Measurements from ENCODE around the gene DHRS13.
A peak's percentile ranks its signal among the peaks of the same experiment; 100 is the strongest.

DHRS13 gene

GRCh38 chr17:28901866-28902818, 737 bp downstream of the DHRS13 start:
- no peak overlapping the region for H3K27ac ChIP-seq (ENCODE audit: low read length)
- WGBS (ENCODE audit: insufficient coverage, insufficient read length): no CpG with 5 or more reads among the region's 62 CpGs

GRCh38 chr17:28900986-28901726, 1.7 kb downstream of the DHRS13 start:
- Histone ChIP-seq H3K36me3 (ENCODE audit: control insufficient read depth, insufficient read depth, low read length) (peaks cover 7% of the 10 kb centered on the region; the same call in 1 of the 2 replicates), H3K4me3 (ENCODE audit: low read length) (no peak overlapping the region), H3K9me3 (ENCODE audit: control insufficient read depth, insufficient read depth, low read length) (no peaks in the 10 kb centered on the region), H3K27me3 (ENCODE audit: control insufficient read depth, insufficient read depth, low read length) (no peaks in the 10 kb centered on the region), H3K27ac (ENCODE audit: low read length) (no peak overlapping the region), H3K4me1 (ENCODE audit: control insufficient read depth, insufficient read depth, low read length) (peaks cover 3% of the 10 kb centered on the region; the same call in 1 of the 2 replicates)
- no peak for DNase-seq (ENCODE audit: low read depth, low spot score)
- no CpG with 5 or more reads among the region's 24 CpGs for WGBS (ENCODE audit: insufficient coverage, insufficient read length)

More at GRCh38 chr17:28901866-28902818, 737 bp downstream of the DHRS13 start:
- peaks cover 3% of the 10 kb centered on the region; the same call in 1 of the 2 replicates for H3K4me1 ChIP-seq (ENCODE audit: control insufficient read depth, insufficient read depth, low read length)
- no peak for DNase-seq (ENCODE audit: low read depth, low spot score)
- H3K9me3 ChIP-seq (ENCODE audit: control insufficient read depth, insufficient read depth, low read length): no peaks in the 10 kb centered on the region
- no peaks in the 10 kb centered on the region for H3K27me3 ChIP-seq (ENCODE audit: control insufficient read depth, insufficient read depth, low read length)
- peak overlapping the region; percentile 81 for H3K4me3 ChIP-seq (ENCODE audit: low read length)
- H3K36me3 ChIP-seq (ENCODE audit: control insufficient read depth, insufficient read depth, low read length): peaks cover 17% of the 10 kb centered on the region

DNA sequence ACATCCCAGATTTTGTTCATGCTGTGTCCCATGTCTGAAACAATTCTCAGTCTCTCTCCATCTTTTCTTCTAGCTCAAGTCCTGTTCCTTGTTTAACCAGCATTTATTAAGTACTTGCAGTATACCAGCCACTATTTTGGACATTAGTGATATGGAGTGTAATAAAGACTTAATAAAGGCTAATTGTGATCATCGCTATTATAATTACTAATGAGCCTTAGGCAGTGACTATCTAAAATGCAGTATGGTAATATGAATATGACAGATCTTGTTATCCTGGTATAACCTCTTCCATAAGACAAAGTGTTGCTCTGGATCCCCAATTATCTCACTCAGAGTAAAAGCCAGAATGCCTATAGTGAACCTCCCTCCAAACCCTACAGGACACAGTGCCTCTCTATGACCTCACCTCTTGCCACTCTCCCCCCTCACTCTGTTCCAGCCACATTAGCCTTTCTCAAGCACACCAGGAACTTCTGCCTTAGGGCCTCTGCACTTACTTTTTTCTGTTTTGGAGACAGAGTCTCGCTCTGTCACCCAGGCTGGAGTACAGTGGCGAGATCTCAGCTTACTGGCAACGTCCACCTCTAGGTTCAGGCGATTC, 3.6 kb downstream of the DHRS13 start:
- H3K9me3 ChIP-seq (ENCODE audit: control insufficient read depth, insufficient read depth, low read length): no peaks in the 10 kb centered on the region
- no peak overlapping the region for H3K27ac ChIP-seq (ENCODE audit: low read length)
- no CpG with 5 or more reads among the region's 5 CpGs for WGBS (ENCODE audit: insufficient coverage, insufficient read length)
- DNase-seq (ENCODE audit: low read depth, low spot score): no peak
- no peaks in the 10 kb centered on the region for H3K27me3 ChIP-seq (ENCODE audit: control insufficient read depth, insufficient read depth, low read length)
- H3K4me1 ChIP-seq (ENCODE audit: control insufficient read depth, insufficient read depth, low read length): peaks cover 5% of the 10 kb centered on the region
- H3K4me3 ChIP-seq (ENCODE audit: low read length): no peak overlapping the region
- H3K36me3 ChIP-seq (ENCODE audit: control insufficient read depth, insufficient read depth, low read length): peaks cover 5% of the 10 kb centered on the region; the same call in 1 of the 2 replicates

DNA sequence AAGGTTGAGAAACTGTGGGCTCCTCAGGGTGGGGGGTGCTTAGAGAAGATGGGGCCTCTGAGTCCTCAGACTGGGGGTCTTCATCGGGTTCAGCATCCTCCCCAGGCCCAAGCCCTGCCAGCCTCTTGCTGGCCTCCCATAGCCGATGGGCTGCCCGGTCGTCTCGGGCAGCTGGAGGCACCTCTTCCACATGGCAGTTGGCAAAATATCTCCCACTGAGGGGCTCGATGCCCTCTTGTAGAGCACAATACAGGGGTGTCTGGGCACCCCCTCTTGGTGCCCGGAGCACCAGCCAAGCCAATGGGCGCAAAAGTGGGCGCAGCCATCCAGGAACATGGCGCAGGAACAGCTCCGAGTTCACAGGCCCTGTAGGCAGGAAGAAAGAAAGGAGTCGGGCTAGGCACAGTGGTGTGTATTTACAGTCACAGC, 4.3 kb downstream of the DHRS13 start:
- WGBS (ENCODE audit: insufficient coverage, insufficient read length): no CpG with 5 or more reads among the region's 12 CpGs
- DNase-seq (ENCODE audit: low read depth, low spot score): no peak
- Histone ChIP-seq H3K4me3 (ENCODE audit: low read length) (no peak overlapping the region), H3K27ac (ENCODE audit: low read length) (no peak overlapping the region), H3K36me3 (ENCODE audit: control insufficient read depth, insufficient read depth, low read length) (peaks cover 5% of the 10 kb centered on the region; the same call in 1 of the 2 replicates), H3K27me3 (ENCODE audit: control insufficient read depth, insufficient read depth, low read length) (no peaks in the 10 kb centered on the region), H3K4me1 (ENCODE audit: control insufficient read depth, insufficient read depth, low read length) (peaks cover 5% of the 10 kb centered on the region), H3K9me3 (ENCODE audit: control insufficient read depth, insufficient read depth, low read length) (no peaks in the 10 kb centered on the region)

- Histone ChIP-seq H3K36me3 (ENCODE audit: control insufficient read depth, insufficient read depth, low read length) (peaks cover 5% of the 10 kb centered on the region; the same call in 1 of the 2 replicates), H3K27ac (ENCODE audit: low read length) (no peak overlapping the region), H3K9me3 (ENCODE audit: control insufficient read depth, insufficient read depth, low read length) (no peaks in the 10 kb centered on the region), H3K27me3 (ENCODE audit: control insufficient read depth, insufficient read depth, low read length) (no peaks in the 10 kb centered on the region), H3K4me3 (ENCODE audit: low read length) (peak overlapping the region; percentile 86; the same call in 1 of the 2 replicates), H3K4me1 (ENCODE audit: control insufficient read depth, insufficient read depth, low read length) (peaks cover 5% of the 10 kb centered on the region)
- DNase-seq (ENCODE audit: low read depth, low spot score): no peak
- WGBS (ENCODE audit: insufficient coverage, insufficient read length): no CpG with 5 or more reads among the region's 23 CpGs
These were observed 4.9 kb downstream of the DHRS13 start for GRCh38 chr17:28897769-28898526.

DNA sequence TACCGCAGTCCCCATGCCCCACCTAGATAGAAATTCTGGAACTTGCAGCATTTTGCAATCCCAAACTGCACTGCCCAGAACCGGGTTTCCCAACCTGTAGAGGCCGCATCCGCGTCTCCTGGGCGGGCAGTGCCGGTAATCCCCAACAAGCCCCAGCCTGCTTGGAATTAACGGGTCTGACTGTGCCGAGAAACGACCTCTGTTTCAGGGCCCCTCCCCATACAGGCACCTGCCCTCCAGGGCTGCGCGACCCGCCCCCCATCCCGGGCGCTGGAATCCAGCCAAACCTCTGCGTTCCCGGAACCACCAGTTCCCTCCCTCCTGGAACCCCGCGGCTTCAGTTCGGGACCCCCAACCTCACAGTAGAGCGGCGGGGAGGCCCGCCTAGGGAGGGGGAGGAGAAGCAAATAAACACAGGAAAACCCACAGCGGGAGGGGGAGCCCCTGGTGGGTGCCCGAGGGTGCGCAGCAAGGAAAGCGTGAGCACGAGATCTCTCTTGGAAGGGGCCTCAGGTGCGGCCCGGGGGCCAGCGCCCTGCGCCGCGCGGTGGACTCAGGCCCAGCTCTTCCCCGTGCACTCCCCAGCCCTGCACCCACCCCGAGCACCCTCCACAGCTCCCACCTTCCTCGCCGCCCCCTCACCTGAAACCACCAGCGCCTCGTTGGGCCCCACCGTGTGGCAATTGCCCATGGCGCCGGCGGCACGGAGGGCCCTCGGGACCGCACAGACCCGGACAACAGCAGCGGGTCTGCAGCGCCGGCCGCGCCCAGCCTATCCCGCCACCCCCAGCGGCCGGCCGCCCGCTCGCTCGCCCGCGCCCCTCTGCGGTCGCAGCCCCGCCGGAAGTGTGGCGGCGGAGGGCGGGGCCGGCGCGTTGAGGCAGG, 5.8 kb downstream of the DHRS13 start, which contains the start of gene FLOT2:
Gene FLOT2, minus strand, starts transcription at position 850 of the 885 bp plus-strand sequence. Its CDS starts 159 bp downstream, at position 691.
- no peak for DNase-seq (ENCODE audit: low read depth, low spot score)
- no peaks in the 10 kb centered on the region for H3K27me3 ChIP-seq (ENCODE audit: control insufficient read depth, insufficient read depth, low read length)
- no CpG with 5 or more reads among the region's 73 CpGs for WGBS (ENCODE audit: insufficient coverage, insufficient read length)
- peaks cover 3% of the 10 kb centered on the region; the same call in 1 of the 2 replicates for H3K36me3 ChIP-seq (ENCODE audit: control insufficient read depth, insufficient read depth, low read length)
- no peaks in the 10 kb centered on the region for H3K9me3 ChIP-seq (ENCODE audit: control insufficient read depth, insufficient read depth, low read length)
- peaks cover 5% of the 10 kb centered on the region for H3K4me1 ChIP-seq (ENCODE audit: control insufficient read depth, insufficient read depth, low read length)
- peak within 1 kb of the TSS; percentile 86 for H3K4me3 ChIP-seq (ENCODE audit: low read length)
- no peak within 1 kb of the TSS for H3K27ac ChIP-seq (ENCODE audit: low read length)

- no CpG with 5 or more reads among the region's 5 CpGs for WGBS (ENCODE audit: insufficient coverage, insufficient read length)
These were observed 6.4 kb downstream of the DHRS13 start for GRCh38 chr17:28896491-28896883.

GRCh38 chr17:28895794-28896447, 7.0 kb downstream of the DHRS13 start:
- WGBS (ENCODE audit: insufficient coverage, insufficient read length): no CpG with 5 or more reads among the region's 3 CpGs
- Histone ChIP-seq H3K27ac (ENCODE audit: low read length) (no peak overlapping the region), H3K4me1 (ENCODE audit: control insufficient read depth, insufficient read depth, low read length) (peaks cover 4% of the 10 kb centered on the region), H3K9me3 (ENCODE audit: control insufficient read depth, insufficient read depth, low read length) (no peaks in the 10 kb centered on the region), H3K27me3 (ENCODE audit: control insufficient read depth, insufficient read depth, low read length) (no peaks in the 10 kb centered on the region), H3K4me3 (ENCODE audit: low read length) (no peak overlapping the region), H3K36me3 (ENCODE audit: control insufficient read depth, insufficient read depth, low read length) (peaks cover under 1% of the 10 kb centered on the region; the same call in 1 of the 2 replicates)
- no peak for DNase-seq (ENCODE audit: low read depth, low spot score)

More at GRCh38 chr17:28896491-28896883, 6.4 kb downstream of the DHRS13 start:
- Histone ChIP-seq H3K4me3 (ENCODE audit: low read length) (peak overlapping the region; percentile 86; the same call in 1 of the 2 replicates), H3K4me1 (ENCODE audit: control insufficient read depth, insufficient read depth, low read length) (peaks cover 5% of the 10 kb centered on the region), H3K27me3 (ENCODE audit: control insufficient read depth, insufficient read depth, low read length) (no peaks in the 10 kb centered on the region), H3K36me3 (ENCODE audit: control insufficient read depth, insufficient read depth, low read length) (peaks cover 3% of the 10 kb centered on the region; the same call in 1 of the 2 replicates), H3K9me3 (ENCODE audit: control insufficient read depth, insufficient read depth, low read length) (no peaks in the 10 kb centered on the region), H3K27ac (ENCODE audit: low read length) (no peak overlapping the region)
- DNase-seq (ENCODE audit: low read depth, low spot score): no peak

All from iPS DF 6.9 (cell line).